ENCODE results near the gene GPA33.

- TF ChIP-seq CTCF (IDR thresholded peaks at IDR 0.05; ENCODE audit: insufficient read depth, low read length, poor library complexity, severe bottlenecking) = no peak
- TF ChIP-seq EZH2phosphoT487 (conservative IDR thresholded peaks at IDR 0.05; ENCODE audit: low read length) = no peak
Observed at GRCh38 chr1:167060141-167061072, 29.8 kb downstream of the GPA33 start.

Measured in SU-DHL-6 (cell line).